GM12878 (cell line): Measurements from ENCODE around the gene FBXO3. TPM values are rescaled to one million over a fixed set of nuclear protein-coding genes. Genes with fewer than 3 reads are reported as not detected.

Experiments
- polyA plus RNA-seq, 11 experiments: library from polyadenylated mRNA; depleted of rRNA in 4 of 11; unstranded in 6 of 11; stranded (reverse) in 5 of 11; fragments of >200 nt; fragmentation: Nextera tagmentation in 4 of 11; fragmentation: Illumina TruSeq in 1 of 11; extraction: Ambion mirVana in 4 of 11; extraction: Trizol in 1 of 11; gene quantifications; 1 replicate in 1 of 11; 2 replicates in 10 of 11; pipeline versions ENCODE4 v1.2.1 to v1.2.3, GENCODE V29; 2011 to 2016; ENCODE audit warnings: inconsistent platforms in 2 of 11, missing spikeins in 2 of 11, low read depth in 1 of 11
- total RNA-seq, 4 experiments: library from RNA; depleted of rRNA in 3 of 4; stranded (reverse); fragments of >200 nt in 3 of 4; fragmentation: Illumina TruSeq in 1 of 4; extraction: Trizol in 1 of 4; gene quantifications; 2 replicates each; pipeline versions ENCODE4 v1.2.1 to v1.2.3, GENCODE V29; 2013 to 2021

The FBXO3 gene
- total and polyA plus RNA-seq, 10 of the 15 experiments (the other 5 are each of a cell fraction or from before 2014, with no cell fraction given), result 8.9 to 33.4 (median 13.8) TPM

Other genes with a start within 250 kb of the FBXO3 start
- gene C11orf91, start 73.7 kb downstream of the FBXO3 start, total RNA-seq (2014; rRNA removed), result not detected in 2 replicates
- gene C11orf91, start 73.7 kb downstream of the FBXO3 start, total RNA-seq (2014; rRNA removed; fragmentation: Illumina TruSeq; extraction: Trizol), result not detected in 2 replicates
- gene C11orf91, start 73.7 kb downstream of the FBXO3 start, total RNA-seq (2021), result 0.35 TPM in 1 of 2 replicates, not detected in the other
- not detected in 2 replicates for gene C11orf91, start 73.7 kb downstream of the FBXO3 start, polyA plus RNA-seq (2011; rRNA removed)
- not detected in 2 replicates for gene C11orf91, start 73.7 kb downstream of the FBXO3 start, polyA plus RNA-seq (2014; fragmentation: Illumina TruSeq; extraction: Trizol)
- not detected for gene C11orf91, start 73.7 kb downstream of the FBXO3 start, polyA plus RNA-seq (2014; fragmentation: Nextera tagmentation; extraction: Ambion mirVana)
- not detected in 2 replicates for gene C11orf91, start 73.7 kb downstream of the FBXO3 start, polyA plus RNA-seq (2014; rRNA removed)
- gene C11orf91, start 73.7 kb downstream of the FBXO3 start, polyA plus RNA-seq (2016; fragmentation: Nextera tagmentation; extraction: Ambion mirVana), result not detected
- 55.5 and 75.8 TPM in 2 replicates for gene CD59, start 38.1 kb downstream of the FBXO3 start, total RNA-seq (2014; rRNA removed)
- 83.2 and 89.0 TPM in 2 replicates for gene CD59, start 38.1 kb downstream of the FBXO3 start, total RNA-seq (2014; rRNA removed; fragmentation: Illumina TruSeq; extraction: Trizol)
- gene CD59, start 38.1 kb downstream of the FBXO3 start, total RNA-seq (2021), result 143 and 144 TPM in 2 replicates
- gene CD59, start 38.1 kb downstream of the FBXO3 start, polyA plus RNA-seq (2011; rRNA removed), result 201 and 225 TPM in 2 replicates
- gene CD59, start 38.1 kb downstream of the FBXO3 start, polyA plus RNA-seq (2014; fragmentation: Illumina TruSeq; extraction: Trizol), result 185 and 186 TPM in 2 replicates
- gene CD59, start 38.1 kb downstream of the FBXO3 start, polyA plus RNA-seq (2014; fragmentation: Nextera tagmentation; extraction: Ambion mirVana), result 100 to 1,000 TPM; 223 to 256 TPM
- gene CD59, start 38.1 kb downstream of the FBXO3 start, polyA plus RNA-seq (2014; rRNA removed), result 93.6 and 109 TPM in 2 replicates
- 100 to 1,000 TPM; 177 to 195 TPM for gene CD59, start 38.1 kb downstream of the FBXO3 start, polyA plus RNA-seq (2016; fragmentation: Nextera tagmentation; extraction: Ambion mirVana)
- 0.98 and 1.7 TPM in 2 replicates for gene LMO2, start 117.6 kb upstream of the FBXO3 start, total RNA-seq (2014; rRNA removed)
- gene LMO2, start 117.6 kb upstream of the FBXO3 start, total RNA-seq (2014; rRNA removed; fragmentation: Illumina TruSeq; extraction: Trizol), result 1.0 and 1.2 TPM in 2 replicates
- gene LMO2, start 117.6 kb upstream of the FBXO3 start, total RNA-seq (2021), result 0.98 and 1.7 TPM in 2 replicates
- 1.1 TPM in 2 replicates for gene LMO2, start 117.6 kb upstream of the FBXO3 start, polyA plus RNA-seq (2011; rRNA removed)
- gene LMO2, start 117.6 kb upstream of the FBXO3 start, polyA plus RNA-seq (2014; fragmentation: Illumina TruSeq; extraction: Trizol), result 1.4 and 1.9 TPM in 2 replicates
- gene LMO2, start 117.6 kb upstream of the FBXO3 start, polyA plus RNA-seq (2014; fragmentation: Nextera tagmentation; extraction: Ambion mirVana), result under 1 TPM; 0.29 to 0.47 TPM
- gene LMO2, start 117.6 kb upstream of the FBXO3 start, polyA plus RNA-seq (2014; rRNA removed), result 1.7 TPM in 2 replicates
- gene LMO2, start 117.6 kb upstream of the FBXO3 start, polyA plus RNA-seq (2016; fragmentation: Nextera tagmentation; extraction: Ambion mirVana), result under 1 TPM in 1 of 2 experiments, not detected in 1; 0.37 TPM